T-helper 17 cell (primary cell): ENCODE data around the gene COMTD1. TPM values are rescaled to one million over a fixed set of nuclear protein-coding genes. Genes with fewer than 3 reads are reported as not detected.

Experiments used
- ATAC-seq: fragments of 150-1000 bp; cut with Tn5 transposase; 2 replicates; pipeline ENCODE4 v1.10.0; 2021; ENCODE audit warnings: mild to moderate bottlenecking, moderate library complexity
- DNase-seq, 3 donors: peaks; one replicate each; pipeline versions ENCODE4 v3.0.0 to v3.0.0-alpha.2; 2020 to 2021
- H3K9me3 ChIP-seq: one replicate; pipeline ENCODE4 v1.7.0; 2013; ENCODE audit warnings: low read length, mild to moderate bottlenecking; ENCODE audit not compliant: control insufficient read depth, poor library complexity, severe bottlenecking
- H3K27ac Mint-ChIP-seq: one replicate; pipeline ENCODE4 v1.8.0; 2022; ENCODE audit warnings: mild to moderate bottlenecking, moderate library complexity, mixed read lengths
- H3K27me3 Mint-ChIP-seq: one replicate; pipeline ENCODE4 v1.8.0; 2022; ENCODE audit warnings: mixed read lengths
- H3K36me3 Mint-ChIP-seq: one replicate; pipeline ENCODE4 v1.8.0; 2022; ENCODE audit warnings: low read depth, mixed read lengths
- H3K4me1 Mint-ChIP-seq: one replicate; pipeline ENCODE4 v1.8.0; 2022; ENCODE audit warnings: mild to moderate bottlenecking, mixed read lengths
- H3K4me3 Mint-ChIP-seq: one replicate; pipeline ENCODE4 v1.8.0; 2022; ENCODE audit warnings: mild to moderate bottlenecking, moderate library complexity, mixed read lengths
- total RNA-seq, 4 donors: library from RNA in 2 of 4; stranded (reverse) in 2 of 4; gene quantifications; one replicate each; pipeline ENCODE4 v1.2.3 and lab custom pipeline; 2022 to 2026

The COMTD1 gene
- total RNA-seq (10 to 100 TPM; 18.1 to 23.8 TPM), total RNA-seq (lab: John Stamatoyannopoulos, UW) (12.4 to 16.5 reads per million in 2 donors)

DNA sequence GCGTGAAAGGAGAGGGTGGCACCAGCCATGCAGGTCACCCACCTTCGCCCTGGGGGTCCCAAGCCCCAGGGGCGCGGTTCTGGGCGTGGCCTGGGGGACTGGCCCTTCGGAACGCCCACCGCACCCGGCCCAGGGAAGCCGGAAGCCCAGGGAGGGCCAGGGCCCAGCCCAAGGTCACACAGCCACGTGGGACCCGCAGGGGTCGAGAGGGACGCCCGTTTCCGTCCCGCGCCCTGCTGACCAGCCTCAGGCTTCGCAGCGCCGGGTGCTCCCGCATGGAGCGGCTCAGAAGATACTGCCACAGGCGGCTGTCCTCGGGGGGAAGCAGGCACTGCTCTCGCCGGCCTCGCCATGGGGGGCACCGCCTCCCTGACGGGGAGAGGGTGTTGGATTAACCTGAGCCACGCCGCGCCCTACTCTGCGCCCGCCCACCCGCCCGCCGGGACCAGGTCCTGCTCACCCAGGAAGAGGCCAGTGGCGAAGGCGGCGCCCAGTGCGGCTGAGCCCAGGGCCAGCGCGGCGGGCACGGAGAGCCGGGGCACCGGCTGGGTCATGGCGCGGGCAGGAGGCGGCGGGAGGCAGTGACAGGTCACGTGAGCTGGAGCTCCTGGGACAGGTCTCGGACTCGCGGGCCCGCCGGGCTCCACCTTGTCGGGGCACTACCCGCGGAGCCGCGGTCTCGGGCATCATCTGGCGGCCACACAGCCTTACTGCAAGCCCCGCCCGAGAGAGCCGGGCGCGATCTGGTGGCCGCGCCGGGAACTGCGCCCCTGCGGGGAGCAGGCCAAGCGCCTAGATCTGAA, at the start of gene COMTD1:
COMTD1 (minus strand) TSS at position 583 of the 803 bp plus-strand sequence; CDS start at position 554, 29 bp downstream.
- peak within 1 kb of the TSS; percentile 72 for H3K27ac Mint-ChIP-seq
- DNase-seq = peak; percentile 91 to 97 (median 93)
- ATAC-seq = peak; percentile 78
- H3K36me3 Mint-ChIP-seq = peaks cover 7% of the 10 kb centered on the region
- H3K27me3 Mint-ChIP-seq = no peaks in the 10 kb centered on the region
- H3K4me3 Mint-ChIP-seq = peak within 1 kb of the TSS; percentile 84
- H3K9me3 ChIP-seq = no peaks in the 10 kb centered on the region
- H3K4me1 Mint-ChIP-seq = peaks cover 14% of the 10 kb centered on the region

- H3K9me3 ChIP-seq = no peaks in the 10 kb centered on the region
- no peaks in the 10 kb centered on the region for H3K4me1 Mint-ChIP-seq
- no peak overlapping the region for H3K4me3 Mint-ChIP-seq
- no peak for ATAC-seq
- no peak for DNase-seq
- peaks cover 91% of the 10 kb centered on the region for H3K27me3 Mint-ChIP-seq
- H3K27ac Mint-ChIP-seq = no peak overlapping the region
- H3K36me3 Mint-ChIP-seq = peaks cover 4% of the 10 kb centered on the region
Observed at GRCh38 chr10:75283671-75284470, 48.1 kb upstream of the COMTD1 start.

DNA sequence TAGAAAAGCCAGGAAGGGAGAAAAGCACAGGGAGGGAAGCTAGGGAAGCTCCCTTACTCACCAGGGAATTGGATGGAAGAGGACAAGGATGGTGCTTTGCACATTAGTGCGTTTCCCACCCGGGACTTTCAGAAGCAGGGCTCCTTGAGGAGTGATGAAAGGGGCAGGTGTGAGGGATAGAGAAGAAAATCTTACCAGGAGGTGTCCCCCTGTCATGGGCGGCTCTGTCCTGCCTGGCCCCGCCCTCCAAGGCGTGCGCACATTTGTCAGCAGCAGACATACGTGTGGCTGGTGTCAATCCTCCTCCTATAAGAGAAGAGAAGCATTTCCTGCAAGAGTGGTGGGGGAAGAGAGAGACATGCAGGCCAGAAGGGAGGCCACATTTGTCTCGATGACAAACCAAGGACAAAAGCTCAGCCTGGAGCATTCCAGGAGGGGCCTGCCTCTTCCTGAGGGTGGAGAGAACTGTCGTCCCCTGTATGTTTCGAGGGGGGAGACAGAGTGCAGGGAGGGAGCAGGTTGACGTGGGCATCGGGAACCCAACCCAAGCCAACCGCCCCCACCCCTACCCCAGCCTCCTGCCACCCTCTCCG, 47.4 kb upstream of the COMTD1 start:
- H3K36me3 Mint-ChIP-seq = peaks cover 4% of the 10 kb centered on the region
- ATAC-seq = no peak
- DNase-seq = no peak
- no peaks in the 10 kb centered on the region for H3K4me1 Mint-ChIP-seq
- H3K9me3 ChIP-seq = no peaks in the 10 kb centered on the region
- peaks cover 85% of the 10 kb centered on the region for H3K27me3 Mint-ChIP-seq
- no peak overlapping the region for H3K4me3 Mint-ChIP-seq
- no peak overlapping the region for H3K27ac Mint-ChIP-seq

DNA sequence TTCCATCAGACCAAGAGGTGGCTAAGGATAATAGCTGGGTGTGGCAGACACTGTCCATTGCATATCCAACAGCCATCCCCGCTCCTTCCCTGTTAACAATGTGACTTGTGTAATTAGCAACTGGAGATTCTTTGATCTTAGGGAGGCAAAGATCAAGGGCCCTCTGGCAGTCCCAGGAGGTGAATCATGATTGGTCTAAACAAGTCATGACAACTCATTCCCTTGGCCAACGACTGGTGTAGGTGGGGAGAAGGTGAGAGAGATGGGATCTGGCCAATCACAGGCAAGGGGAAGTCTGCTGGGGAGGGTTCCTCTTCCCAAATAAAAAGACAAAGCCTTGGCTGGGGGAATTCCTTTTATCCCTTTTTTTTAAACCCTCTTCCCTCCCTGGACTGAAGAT, 46.2 kb upstream of the COMTD1 start:
- H3K4me3 Mint-ChIP-seq = no peak overlapping the region
- H3K27me3 Mint-ChIP-seq = peaks cover 73% of the 10 kb centered on the region
- ATAC-seq = no peak
- DNase-seq = no peak
- H3K36me3 Mint-ChIP-seq = peaks cover 4% of the 10 kb centered on the region
- H3K9me3 ChIP-seq = no peaks in the 10 kb centered on the region
- H3K27ac Mint-ChIP-seq = no peak overlapping the region
- H3K4me1 Mint-ChIP-seq = no peaks in the 10 kb centered on the region

GRCh38 chr10:75280236-75280635, 44.5 kb upstream of the COMTD1 start:
- DNase-seq (no peak), ATAC-seq (no peak)
- H3K36me3 Mint-ChIP-seq = peaks cover 4% of the 10 kb centered on the region
- no peak overlapping the region for H3K4me3 Mint-ChIP-seq
- H3K4me1 Mint-ChIP-seq = no peaks in the 10 kb centered on the region
- no peak overlapping the region for H3K27ac Mint-ChIP-seq
- no peaks in the 10 kb centered on the region for H3K9me3 ChIP-seq
- peaks cover 68% of the 10 kb centered on the region for H3K27me3 Mint-ChIP-seq

DNA sequence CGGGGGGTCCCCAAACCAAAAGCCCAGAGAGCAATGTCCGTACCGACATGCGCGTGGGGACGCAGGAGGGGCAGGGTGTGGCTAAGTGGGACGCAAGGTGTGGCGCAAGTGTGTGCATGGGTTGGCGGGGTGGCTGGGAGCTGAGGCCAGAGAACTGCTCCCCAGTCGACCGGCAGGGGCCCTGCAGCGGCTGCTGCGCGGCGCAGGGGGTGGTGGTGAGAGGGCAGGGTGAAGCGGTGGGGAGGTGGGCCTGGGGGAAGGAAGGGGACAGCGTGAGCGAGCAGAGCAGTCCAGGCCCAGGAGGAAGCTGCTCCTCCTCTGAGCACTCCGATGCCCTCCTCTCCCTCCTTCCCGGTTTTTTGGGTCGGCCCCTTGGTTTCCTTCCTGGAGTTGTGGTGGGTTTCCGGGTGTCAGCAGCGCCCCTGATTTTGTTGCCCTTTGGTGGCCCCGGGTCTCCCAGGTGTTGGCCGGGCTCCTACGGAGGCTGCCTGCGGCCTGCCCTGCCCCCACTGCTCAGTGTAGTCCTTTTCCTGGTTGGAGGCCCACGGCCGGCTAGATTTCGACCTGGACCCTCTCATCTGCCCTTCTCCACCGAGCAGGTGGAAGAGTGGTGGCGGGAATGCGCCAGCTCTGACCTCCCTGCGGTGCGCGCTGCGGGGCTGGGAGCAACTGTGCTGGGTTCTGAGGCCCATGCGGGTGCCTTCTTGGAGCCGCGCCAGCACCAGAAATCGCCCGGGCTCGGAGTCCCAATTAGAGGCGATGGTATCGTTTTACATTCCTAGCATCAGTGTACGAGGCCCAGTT, 40.5 kb upstream of the COMTD1 start:
- Mint-ChIP-seq H3K27me3 (peaks cover 47% of the 10 kb centered on the region), H3K4me3 (no peak overlapping the region), H3K36me3 (peaks cover 3% of the 10 kb centered on the region), H3K4me1 (no peaks in the 10 kb centered on the region), H3K27ac (no peak overlapping the region)
- ATAC-seq (no peak), DNase-seq (no peak)
- no peaks in the 10 kb centered on the region for H3K9me3 ChIP-seq

GRCh38 chr10:75272896-75273295, 37.1 kb upstream of the COMTD1 start:
- H3K4me3 Mint-ChIP-seq = no peak overlapping the region
- no peaks in the 10 kb centered on the region for H3K9me3 ChIP-seq
- DNase-seq = no peak
- ATAC-seq = no peak
- H3K4me1 Mint-ChIP-seq = no peaks in the 10 kb centered on the region
- H3K27ac Mint-ChIP-seq = no peak overlapping the region
- peaks cover 22% of the 10 kb centered on the region for H3K27me3 Mint-ChIP-seq
- H3K36me3 Mint-ChIP-seq = no peaks in the 10 kb centered on the region

DNA sequence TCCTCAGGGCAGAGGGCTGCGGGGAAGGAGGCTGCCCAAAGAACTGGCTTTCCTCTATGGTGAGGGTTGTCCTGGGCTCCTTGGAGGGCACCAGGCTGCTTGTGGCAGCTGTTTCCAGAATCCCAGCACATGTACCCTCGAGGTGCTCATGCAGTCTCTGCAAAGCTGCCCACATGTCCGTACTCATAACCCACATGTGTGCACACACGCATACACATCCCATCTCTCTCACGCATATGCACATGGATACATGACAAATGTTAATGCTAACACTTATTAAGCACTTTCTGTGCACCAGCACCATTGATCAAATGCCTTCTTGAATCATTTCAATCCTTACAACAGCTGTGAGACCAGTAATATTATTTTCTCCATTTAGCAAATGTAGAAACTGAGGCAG, 36.3 kb upstream of the COMTD1 start:
- H3K9me3 ChIP-seq = no peaks in the 10 kb centered on the region
- H3K27me3 Mint-ChIP-seq = peaks cover 22% of the 10 kb centered on the region
- H3K36me3 Mint-ChIP-seq = no peaks in the 10 kb centered on the region
- no peak overlapping the region for H3K27ac Mint-ChIP-seq
- DNase-seq (no peak), ATAC-seq (no peak)
- H3K4me3 Mint-ChIP-seq = no peak overlapping the region
- no peaks in the 10 kb centered on the region for H3K4me1 Mint-ChIP-seq

DNA sequence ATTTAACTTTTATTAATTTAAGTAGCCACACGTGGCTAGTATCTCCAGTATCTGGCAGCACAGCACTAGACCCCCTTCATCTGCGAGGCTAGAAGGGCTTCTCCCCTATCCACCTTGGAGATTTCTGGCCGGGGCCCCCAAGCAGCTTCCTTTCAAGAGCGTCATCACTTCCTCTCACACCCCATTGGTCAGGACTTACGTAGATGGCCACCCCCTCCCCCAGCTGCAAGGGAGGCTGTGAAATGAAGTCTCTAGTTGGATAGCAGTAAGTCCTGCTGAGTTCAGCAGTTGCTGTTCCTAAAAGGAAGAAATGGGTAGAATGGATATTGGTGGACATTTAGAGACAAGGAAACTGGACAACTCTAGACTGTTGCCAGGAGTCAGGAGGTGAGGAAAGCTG, 33.8 kb upstream of the COMTD1 start:
- H3K4me1 Mint-ChIP-seq = peaks cover 3% of the 10 kb centered on the region
- DNase-seq = no peak
- H3K27ac Mint-ChIP-seq = no peak overlapping the region
- no peaks in the 10 kb centered on the region for H3K36me3 Mint-ChIP-seq
- no peak for ATAC-seq
- peaks cover 13% of the 10 kb centered on the region for H3K27me3 Mint-ChIP-seq
- H3K9me3 ChIP-seq = no peaks in the 10 kb centered on the region
- no peak overlapping the region for H3K4me3 Mint-ChIP-seq

GRCh38 chr10:75266945-75267344, 31.2 kb upstream of the COMTD1 start:
- no peak overlapping the region for H3K4me3 Mint-ChIP-seq
- H3K36me3 Mint-ChIP-seq = no peaks in the 10 kb centered on the region
- peaks cover 3% of the 10 kb centered on the region for H3K4me1 Mint-ChIP-seq
- H3K27me3 Mint-ChIP-seq = peaks cover 4% of the 10 kb centered on the region
- H3K9me3 ChIP-seq = no peaks in the 10 kb centered on the region
- H3K27ac Mint-ChIP-seq = no peak overlapping the region
- ATAC-seq (no peak), DNase-seq (no peak)

DNA sequence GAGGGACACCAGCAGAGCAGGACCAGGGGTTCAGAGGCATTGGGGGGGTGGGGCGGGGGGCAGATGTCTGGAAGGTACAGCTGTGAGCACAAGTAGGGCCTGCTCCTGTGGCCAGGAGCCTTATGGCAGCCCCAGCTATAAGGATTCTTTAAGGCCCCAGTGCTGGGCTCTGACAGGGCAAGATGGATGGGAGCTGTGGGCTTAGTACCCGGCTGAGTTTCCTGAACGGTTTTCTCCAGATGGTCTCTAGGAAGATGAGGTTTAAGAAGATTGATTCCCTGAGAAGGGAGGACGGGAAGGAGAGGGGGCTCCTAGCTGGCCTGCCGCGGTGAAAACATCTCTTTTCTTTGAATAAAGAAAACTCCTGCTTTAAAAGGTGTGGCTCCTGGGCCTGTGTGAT, 30.1 kb upstream of the COMTD1 start:
- Mint-ChIP-seq H3K4me1 (peaks cover 3% of the 10 kb centered on the region), H3K4me3 (no peak overlapping the region), H3K27ac (no peak overlapping the region), H3K36me3 (no peaks in the 10 kb centered on the region), H3K27me3 (peaks cover 8% of the 10 kb centered on the region)
- no peak for DNase-seq
- H3K9me3 ChIP-seq = no peaks in the 10 kb centered on the region
- no peak for ATAC-seq

DNA sequence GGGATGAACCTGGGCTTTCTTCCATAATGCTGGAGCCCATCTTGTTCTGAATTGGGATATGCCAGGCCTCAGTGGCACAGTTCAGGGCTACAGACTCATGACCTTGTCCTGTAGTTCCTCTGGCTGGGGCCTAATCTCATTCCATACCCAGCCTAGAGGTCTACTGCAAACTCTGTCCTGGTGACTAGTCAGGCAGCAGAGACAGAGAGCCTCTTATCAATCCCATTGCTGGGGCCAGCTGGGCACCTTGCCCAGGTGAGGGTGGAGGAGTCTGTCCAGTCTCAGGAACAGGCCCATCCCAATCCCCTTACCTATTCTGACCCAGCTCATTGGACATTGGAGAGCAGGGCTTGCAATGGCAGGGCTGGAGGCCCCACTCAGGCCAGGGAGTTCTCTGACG, 28.0 kb upstream of the COMTD1 start:
- Mint-ChIP-seq H3K36me3 (no peaks in the 10 kb centered on the region), H3K4me3 (no peak overlapping the region), H3K4me1 (peaks cover 3% of the 10 kb centered on the region), H3K27ac (no peak overlapping the region), H3K27me3 (peaks cover 8% of the 10 kb centered on the region)
- no peak for ATAC-seq
- DNase-seq = no peak
- no peaks in the 10 kb centered on the region for H3K9me3 ChIP-seq
